Measurements from ENCODE around the gene MAP3K4.

GRCh38 chr6:160971171-160971570, 20.4 kb upstream of the MAP3K4 start:
- TF ChIP-seq, protein P1, sequence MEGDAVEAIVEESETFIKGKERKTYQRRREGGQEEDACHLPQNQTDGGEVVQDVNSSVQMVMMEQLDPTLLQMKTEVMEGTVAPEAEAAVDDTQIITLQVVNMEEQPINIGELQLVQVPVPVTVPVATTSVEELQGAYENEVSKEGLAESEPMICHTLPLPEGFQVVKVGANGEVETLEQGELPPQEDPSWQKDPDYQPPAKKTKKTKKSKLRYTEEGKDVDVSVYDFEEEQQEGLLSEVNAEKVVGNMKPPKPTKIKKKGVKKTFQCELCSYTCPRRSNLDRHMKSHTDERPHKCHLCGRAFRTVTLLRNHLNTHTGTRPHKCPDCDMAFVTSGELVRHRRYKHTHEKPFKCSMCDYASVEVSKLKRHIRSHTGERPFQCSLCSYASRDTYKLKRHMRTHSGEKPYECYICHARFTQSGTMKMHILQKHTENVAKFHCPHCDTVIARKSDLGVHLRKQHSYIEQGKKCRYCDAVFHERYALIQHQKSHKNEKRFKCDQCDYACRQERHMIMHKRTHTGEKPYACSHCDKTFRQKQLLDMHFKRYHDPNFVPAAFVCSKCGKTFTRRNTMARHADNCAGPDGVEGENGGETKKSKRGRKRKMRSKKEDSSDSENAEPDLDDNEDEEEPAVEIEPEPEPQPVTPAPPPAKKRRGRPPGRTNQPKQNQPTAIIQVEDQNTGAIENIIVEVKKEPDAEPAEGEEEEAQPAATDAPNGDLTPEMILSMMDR (IDR thresholded peaks at IDR 0.05): no peak
- TF ChIP-seq POLR2A (IDR thresholded peaks at IDR 0.05): no peak
